ENCODE results near the gene LMF2. TPM values are rescaled to one million over a fixed set of nuclear protein-coding genes. Genes with fewer than 3 reads are reported as not detected.
A peak's percentile ranks its signal among the peaks of the same experiment; 100 is the strongest.

LMF2 gene
- total and polyA plus RNA-seq, 2 of the 8 experiments (the other 6 are each of a cell fraction or from before 2014, with no cell fraction given): 34.3 to 62.9 TPM

DNA sequence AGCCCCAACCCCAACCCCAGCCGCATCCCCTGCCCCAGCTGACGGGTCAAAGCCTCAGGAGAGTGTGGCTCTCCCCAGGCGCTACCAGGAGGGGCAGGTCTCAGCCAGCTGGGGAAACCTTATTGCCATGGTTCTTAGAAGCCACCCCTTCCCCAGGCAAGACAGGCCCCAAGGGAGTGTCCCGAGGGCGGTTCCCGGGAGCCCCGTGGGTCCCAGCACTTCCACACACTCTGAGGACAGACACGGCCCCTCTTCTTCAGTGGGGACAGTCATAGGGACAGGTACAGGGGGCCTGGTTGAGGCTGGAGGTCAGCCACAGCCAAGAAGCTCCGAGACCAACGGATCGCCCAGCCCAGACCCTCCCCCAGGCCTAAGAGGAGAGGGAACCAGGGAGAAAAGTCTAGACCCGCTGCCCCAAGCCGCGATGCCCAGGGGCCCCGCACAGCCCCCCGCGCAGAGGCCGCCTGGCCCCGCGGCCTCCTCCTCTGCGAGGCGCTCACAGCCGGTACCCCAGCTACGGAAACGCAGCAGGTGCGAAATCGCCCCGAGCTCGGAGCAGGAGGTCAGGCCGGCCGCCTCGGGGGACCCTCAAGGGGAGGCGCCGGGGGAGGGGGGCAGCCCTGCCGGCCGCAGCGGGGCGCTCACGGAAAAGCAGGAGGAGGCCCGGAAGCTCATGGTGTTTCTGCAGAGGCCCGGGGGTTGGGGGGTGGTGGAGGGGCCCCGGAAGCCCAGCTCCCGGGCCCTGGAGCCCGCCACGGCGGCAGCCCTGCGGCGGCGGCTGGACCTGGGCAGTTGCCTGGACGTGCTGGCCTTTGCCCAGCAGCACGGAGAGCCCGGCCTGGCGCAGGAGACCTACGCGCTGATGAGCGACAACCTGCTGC, 40.8 kb upstream of the LMF2 start:
- no peaks in the 10 kb centered on the region for H3K36me3 ChIP-seq (ENCODE audit: control insufficient read depth in 2 of 4, insufficient read depth in 4 of 4, low read length in 3 of 4)
- H3K79me2 ChIP-seq (ENCODE audit: control insufficient read depth in 1 of 2, insufficient read depth in 2 of 2, low read length in 2 of 2): no peaks in the 10 kb centered on the region
- no peak overlapping the region for H3K23ac ChIP-seq (ENCODE audit: insufficient read length)
- H3K14ac ChIP-seq (ENCODE audit: insufficient read length): no peak overlapping the region
- ChIA-PET CTCF (ENCODE audit: partially characterized antibody) (interaction anchor here (0.8 to 2.5 kb wide), 11 partner anchors 8 to 227 kb away, joined by 3 to 9 read pairs (median 5); partner anchors contain the start of genes SCO2 and SYCE3), POLR2A (ENCODE audit: partially characterized antibody) (interaction anchor here (0.6 to 1.1 kb wide), 2 partner anchors 23 to 104 kb away, joined by 3 to 4 read pairs; partner anchors contain the start of gene SCO2)
- H3K4ac ChIP-seq (replicated peaks; ENCODE audit: insufficient read length, low read depth, low read length): no peak overlapping the region
- no peak overlapping the region for H2BK120ac ChIP-seq (replicated peaks; ENCODE audit: low read depth, low read length)
- no peak overlapping the region for H4K5ac ChIP-seq (ENCODE audit: insufficient read length, low read depth, low read length)
- no peak overlapping the region for H3K4me3 ChIP-seq (ENCODE audit: extremely low read depth in 1 of 4, insufficient read depth in 2 of 4, low read depth in 3 of 4, low read length in 4 of 4)
- no peak overlapping the region for H3K56ac ChIP-seq (replicated peaks; ENCODE audit: insufficient read length, low read depth, low read length)
- no peak overlapping the region for H2AK5ac ChIP-seq (ENCODE audit: low read depth, low read length)
- no peak for FAIRE-seq
- no peak overlapping the region for H2BK12ac ChIP-seq (ENCODE audit: low read depth, low read length)
- H3K9me3 ChIP-seq (ENCODE audit: insufficient read depth in 2 of 2, low read depth in 1 of 2, low read length in 1 of 2): no peaks in the 10 kb centered on the region
- H2BK20ac ChIP-seq (ENCODE audit: low read length): no peak overlapping the region
- H3K23me2 ChIP-seq (ENCODE audit: low read depth, low read length): no peaks in the 10 kb centered on the region
- H3K79me1 ChIP-seq (ENCODE audit: low read depth, low read length): no peaks in the 10 kb centered on the region
- no peak overlapping the region for H2BK15ac ChIP-seq (ENCODE audit: low read length)
- H4K20me1 ChIP-seq (replicated peaks in 1 of 2; ENCODE audit: control insufficient read depth in 1 of 2, insufficient read depth in 2 of 2, low read length in 2 of 2): no peaks in the 10 kb centered on the region
- H3K9ac ChIP-seq (replicated peaks in 1 of 4; ENCODE audit: extremely low read depth in 1 of 4, low read depth in 3 of 4, low read length in 3 of 4): no peak overlapping the region
- 77% methylated on average over 23 of the region's 56 CpGs; no CpG with 5 or more reads in 1 of the 2 experiments for WGBS, 2 experiments (ENCODE audit: extremely low coverage in 1 of 2, insufficient coverage in 1 of 2, insufficient read length in 1 of 2, insufficient replicate concordance in 2 of 2, low coverage in 1 of 2, low lambda C conversion rate in 2 of 2, missing lambda C conversion rate in 1 of 2)
- no peak overlapping the region for H2BK5ac ChIP-seq (ENCODE audit: low read depth, low read length)
- peak overlapping the region in 1 of 2 experiments; percentile 14; a peak in 1 of 4 replicates for H3K4me2 ChIP-seq (ENCODE audit: insufficient read depth in 1 of 2, low read depth in 2 of 2, low read length in 2 of 2)
- H4K8ac ChIP-seq (ENCODE audit: extremely low read depth, insufficient read depth, low read length): no peak overlapping the region; the same call in 1 of the 2 replicates
- H3K18ac ChIP-seq (ENCODE audit: extremely low read depth, low read length): no peak overlapping the region
- H3K27ac ChIP-seq (ENCODE audit: low read depth, low read length): no peak overlapping the region
- peaks cover 0 to 5% (median 1%) of the 10 kb centered on the region in 4 experiments; a peak in 2 of 7 replicates for H3K4me1 ChIP-seq (replicated peaks in 1 of 4; ENCODE audit: control insufficient read depth in 3 of 4, insufficient read depth in 4 of 4, low read length in 3 of 4)
- H4K91ac ChIP-seq (replicated peaks; ENCODE audit: insufficient read length, low read length): no peak overlapping the region
- DNase-seq (ENCODE audit: low read depth in 1 of 2, low spot score in 2 of 2): peak in 1 of 2 experiments; percentile 61
- no peak overlapping the region for H2AFZ ChIP-seq (ENCODE audit: low read length)
- H3K27me3 ChIP-seq (replicated peaks in 1 of 4; ENCODE audit: control insufficient read depth in 3 of 4, extremely low read depth in 1 of 4, insufficient read depth in 3 of 4, low read length in 3 of 4): peaks cover 0 to 13% (median 7%) of the 10 kb centered on the region in 4 experiments; a peak in 5 of 7 replicates
- TF ChIP-seq SIN3A (conservative IDR thresholded peaks at IDR 0.05 in 1 of 2, IDR thresholded peaks at IDR 0.05 in 1 of 2; ENCODE audit: low read depth in 1 of 2, low read length in 2 of 2) (no peak), CTBP2 (IDR thresholded peaks at IDR 0.05; ENCODE audit: borderline replicate concordance, insufficient read depth, insufficient read length, low read length) (no peak), SP1 (IDR thresholded peaks at IDR 0.05; ENCODE audit: low read depth, low read length) (no peak), POU5F1 (IDR thresholded peaks at IDR 0.05; ENCODE audit: low read depth, low read length) (no peak), JUND (IDR thresholded peaks at IDR 0.05; ENCODE audit: low read length) (no peak), TBP (IDR thresholded peaks at IDR 0.05; ENCODE audit: low read depth, low read length) (no peak), SUZ12 (IDR thresholded peaks at IDR 0.05; ENCODE audit: low read length) (no peak), ATF2 (IDR thresholded peaks at IDR 0.05; ENCODE audit: low read length) (no peak), CREB1 (IDR thresholded peaks at IDR 0.05) (no peak), PHF8 (conservative IDR thresholded peaks at IDR 0.05; ENCODE audit: low read depth, low read length) (no peak)

Measured in H1 (cell line).